ENCODE results near the gene PI3.

DNA sequence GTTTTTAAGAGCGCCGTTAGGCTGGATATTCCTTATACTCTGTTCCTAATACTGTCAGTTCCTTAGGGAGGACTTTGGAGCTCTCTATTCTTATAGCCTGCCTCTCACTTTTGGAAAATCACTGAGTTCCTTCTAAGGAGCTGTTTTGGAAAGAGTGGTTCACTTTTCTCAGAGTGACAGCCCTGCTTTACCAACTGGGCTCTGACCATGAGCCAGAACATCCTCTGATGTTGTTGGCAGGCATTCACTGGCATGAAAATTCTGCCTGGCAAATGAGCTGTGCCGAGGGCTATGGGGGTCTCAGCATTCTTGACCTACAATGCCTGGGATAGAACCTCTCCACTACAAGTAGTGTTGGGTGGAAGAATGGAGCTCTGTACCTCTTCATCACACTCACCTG, 17.2 kb downstream of the PI3 start:
- TF ChIP-seq, protein P1, sequence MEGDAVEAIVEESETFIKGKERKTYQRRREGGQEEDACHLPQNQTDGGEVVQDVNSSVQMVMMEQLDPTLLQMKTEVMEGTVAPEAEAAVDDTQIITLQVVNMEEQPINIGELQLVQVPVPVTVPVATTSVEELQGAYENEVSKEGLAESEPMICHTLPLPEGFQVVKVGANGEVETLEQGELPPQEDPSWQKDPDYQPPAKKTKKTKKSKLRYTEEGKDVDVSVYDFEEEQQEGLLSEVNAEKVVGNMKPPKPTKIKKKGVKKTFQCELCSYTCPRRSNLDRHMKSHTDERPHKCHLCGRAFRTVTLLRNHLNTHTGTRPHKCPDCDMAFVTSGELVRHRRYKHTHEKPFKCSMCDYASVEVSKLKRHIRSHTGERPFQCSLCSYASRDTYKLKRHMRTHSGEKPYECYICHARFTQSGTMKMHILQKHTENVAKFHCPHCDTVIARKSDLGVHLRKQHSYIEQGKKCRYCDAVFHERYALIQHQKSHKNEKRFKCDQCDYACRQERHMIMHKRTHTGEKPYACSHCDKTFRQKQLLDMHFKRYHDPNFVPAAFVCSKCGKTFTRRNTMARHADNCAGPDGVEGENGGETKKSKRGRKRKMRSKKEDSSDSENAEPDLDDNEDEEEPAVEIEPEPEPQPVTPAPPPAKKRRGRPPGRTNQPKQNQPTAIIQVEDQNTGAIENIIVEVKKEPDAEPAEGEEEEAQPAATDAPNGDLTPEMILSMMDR (IDR thresholded peaks at IDR 0.05; ENCODE audit: low read length), result no peak
- TF ChIP-seq EZH2 (IDR thresholded peaks at IDR 0.05; ENCODE audit: borderline replicate concordance, low read length), result no peak

Measured in OCI-LY1 (cell line).